NT2/D1 (cell line): ENCODE measurements around the gene KCNQ1.

Experiments used
- DNase-seq: peaks from one replicate; pipeline ENCODE4 v3.0.0-alpha.2; 2011; ENCODE audit warnings: low read depth, low spot score
- H3K27me3 ChIP-seq: 2 replicates; pipeline ENCODE4 v1.6.0; 2011; ENCODE audit warnings: mild to moderate bottlenecking; ENCODE audit not compliant: insufficient read length, insufficient read depth
- H3K36me3 ChIP-seq: 2 replicates; pipeline ENCODE4 v1.6.1; 2011; ENCODE audit warnings: mild to moderate bottlenecking, low read length, mixed read lengths; ENCODE audit not compliant: insufficient read depth, insufficient read length
- H3K4me1 ChIP-seq: 2 replicates; pipeline ENCODE4 v1.5.1; 2011; ENCODE audit not compliant: insufficient read depth, insufficient read length
- H3K4me3 ChIP-seq: 2 replicates; pipeline ENCODE4 v1.5.1; 2011; ENCODE audit warnings: low read depth; ENCODE audit not compliant: insufficient read length
- H3K9ac ChIP-seq: 2 replicates; pipeline ENCODE4 v1.6.0; 2011; ENCODE audit warnings: low read depth; ENCODE audit not compliant: insufficient read length
- H3K9me3 ChIP-seq: 2 replicates; pipeline ENCODE4 v1.5.1; 2011; ENCODE audit warnings: mild to moderate bottlenecking, low read length; ENCODE audit not compliant: insufficient read depth
- SUZ12 ChIP-seq: IDR thresholded peaks from 2 replicates; pipeline ENCODE4 v1.6.1; 2011; ENCODE audit not compliant: insufficient read length, insufficient read depth; ENCODE audit errors: extremely low read depth
- YY1 ChIP-seq: IDR thresholded peaks from 2 replicates; pipeline ENCODE4 v1.6.1; 2011; ENCODE audit not compliant: insufficient read length, insufficient read depth
- ZNF274 ChIP-seq: IDR thresholded peaks from 2 replicates; pipeline ENCODE4 v1.6.1; 2011; ENCODE audit warnings: mild to moderate bottlenecking, low read depth, low read length

The KCNQ1 gene

GRCh38 chr11:2891326-2892214 lies 446.8 kb downstream of the KCNQ1 start:
- TF ChIP-seq ZNF274 (no peak), YY1 (no peak), SUZ12 (no peak)
- H3K9me3 ChIP-seq, result peaks cover 14% of the 10 kb centered on the region; the same call in 1 of the 2 replicates
- H3K27me3 ChIP-seq, result peaks cover 57% of the 10 kb centered on the region
- H3K36me3 ChIP-seq, result no peaks in the 10 kb centered on the region
- H3K4me1 ChIP-seq, result peaks cover 34% of the 10 kb centered on the region
- peak overlapping the region; percentile 24 for H3K4me3 ChIP-seq
- H3K9ac ChIP-seq, result peak overlapping the region; percentile 74
- DNase-seq, result no peak

GRCh38 chr11:2892215-2892966 lies 447.6 kb downstream of the KCNQ1 start:
- H3K4me1 ChIP-seq, result peaks cover 26% of the 10 kb centered on the region

GRCh38 chr11:2892967-2893528 lies 448.2 kb downstream of the KCNQ1 start:
- TF ChIP-seq YY1 (no peak), SUZ12 (no peak), ZNF274 (no peak)
- Histone ChIP-seq H3K4me1 (peaks cover 24% of the 10 kb centered on the region), H3K27me3 (peaks cover 44% of the 10 kb centered on the region), H3K4me3 (no peak overlapping the region), H3K9me3 (peaks cover 14% of the 10 kb centered on the region; the same call in 1 of the 2 replicates), H3K36me3 (no peaks in the 10 kb centered on the region), H3K9ac (peak overlapping the region; percentile 14)
- no peak for DNase-seq

More at GRCh38 chr11:2892215-2892966, 447.6 kb downstream of the KCNQ1 start:
- Histone ChIP-seq H3K9ac (peak overlapping the region; percentile 74), H3K9me3 (peaks cover 14% of the 10 kb centered on the region; the same call in 1 of the 2 replicates), H3K27me3 (peaks cover 51% of the 10 kb centered on the region), H3K4me3 (peak overlapping the region; percentile 24), H3K36me3 (no peaks in the 10 kb centered on the region)
- no peak for DNase-seq
- TF ChIP-seq SUZ12, result no peak
- TF ChIP-seq ZNF274, result no peak
- no peak for TF ChIP-seq YY1

- peaks cover 14% of the 10 kb centered on the region; the same call in 1 of the 2 replicates for H3K9me3 ChIP-seq
- no peak for DNase-seq
- no peak overlapping the region for H3K4me3 ChIP-seq
- peaks cover 36% of the 10 kb centered on the region for H3K27me3 ChIP-seq
- H3K4me1 ChIP-seq, result peaks cover 27% of the 10 kb centered on the region
- H3K9ac ChIP-seq, result no peak overlapping the region
- TF ChIP-seq SUZ12 (no peak), ZNF274 (no peak), YY1 (no peak)
- H3K36me3 ChIP-seq, result no peaks in the 10 kb centered on the region
Observed at GRCh38 chr11:2893935-2894334, 449.1 kb downstream of the KCNQ1 start.

- peaks cover 14% of the 10 kb centered on the region; the same call in 1 of the 2 replicates for H3K9me3 ChIP-seq
- H3K4me1 ChIP-seq, result peaks cover 24% of the 10 kb centered on the region
- TF ChIP-seq YY1 (no peak), SUZ12 (no peak), ZNF274 (no peak)
- peaks cover 26% of the 10 kb centered on the region for H3K27me3 ChIP-seq
- no peak for DNase-seq
- no peak overlapping the region for H3K9ac ChIP-seq
- no peaks in the 10 kb centered on the region for H3K36me3 ChIP-seq
- H3K4me3 ChIP-seq, result no peak overlapping the region
Observed at GRCh38 chr11:2896047-2896446, 451.2 kb downstream of the KCNQ1 start.

GRCh38 chr11:2897048-2897447 lies 452.2 kb downstream of the KCNQ1 start:
- H3K4me1 ChIP-seq, result peaks cover 21% of the 10 kb centered on the region
- H3K9ac ChIP-seq, result no peak overlapping the region
- H3K4me3 ChIP-seq, result no peak overlapping the region
- H3K36me3 ChIP-seq, result no peaks in the 10 kb centered on the region
- DNase-seq, result no peak
- TF ChIP-seq YY1 (no peak), SUZ12 (no peak), ZNF274 (no peak)
- H3K9me3 ChIP-seq, result peaks cover 14% of the 10 kb centered on the region; the same call in 1 of the 2 replicates
- peaks cover 26% of the 10 kb centered on the region for H3K27me3 ChIP-seq
